22Rv1 (cell line): ENCODE data around the gene TSPAN16.

Experiments used
- ZFX ChIP-seq: fragments of 450-650 bp; IDR thresholded peaks from 2 replicates; pipeline ENCODE4 v1.6.1; 2017; ENCODE audit warnings: antibody characterized with exemption, borderline replicate concordance
- TF ChIP-seq, protein P1 (sequence below): fragments of 450-650 bp; IDR thresholded peaks from 2 replicates; pipeline ENCODE4 v1.5.1; 2017; ENCODE audit warnings: mild to moderate bottlenecking

DNA sequence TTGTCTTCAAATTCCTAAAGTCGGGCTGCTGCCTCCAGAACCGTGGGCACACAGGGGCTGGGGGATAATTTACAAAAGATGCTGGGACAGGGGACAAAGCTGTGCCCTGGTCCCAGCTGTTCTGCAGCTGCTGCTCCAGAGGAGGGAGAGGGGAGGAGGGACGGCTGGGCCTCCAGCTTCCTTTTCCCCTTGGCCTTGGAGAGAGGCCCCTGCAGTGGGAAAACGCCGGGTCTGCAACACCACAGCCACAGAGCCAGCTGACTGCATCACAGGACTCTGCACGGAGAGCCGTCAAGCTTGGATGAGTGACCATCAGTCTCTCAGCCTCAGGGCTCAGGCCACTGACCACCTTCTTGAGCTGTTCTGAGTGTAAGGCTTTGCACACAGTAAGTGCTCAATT is 39.8 kb upstream of the TSPAN16 start:
- TF ChIP-seq, protein P1, sequence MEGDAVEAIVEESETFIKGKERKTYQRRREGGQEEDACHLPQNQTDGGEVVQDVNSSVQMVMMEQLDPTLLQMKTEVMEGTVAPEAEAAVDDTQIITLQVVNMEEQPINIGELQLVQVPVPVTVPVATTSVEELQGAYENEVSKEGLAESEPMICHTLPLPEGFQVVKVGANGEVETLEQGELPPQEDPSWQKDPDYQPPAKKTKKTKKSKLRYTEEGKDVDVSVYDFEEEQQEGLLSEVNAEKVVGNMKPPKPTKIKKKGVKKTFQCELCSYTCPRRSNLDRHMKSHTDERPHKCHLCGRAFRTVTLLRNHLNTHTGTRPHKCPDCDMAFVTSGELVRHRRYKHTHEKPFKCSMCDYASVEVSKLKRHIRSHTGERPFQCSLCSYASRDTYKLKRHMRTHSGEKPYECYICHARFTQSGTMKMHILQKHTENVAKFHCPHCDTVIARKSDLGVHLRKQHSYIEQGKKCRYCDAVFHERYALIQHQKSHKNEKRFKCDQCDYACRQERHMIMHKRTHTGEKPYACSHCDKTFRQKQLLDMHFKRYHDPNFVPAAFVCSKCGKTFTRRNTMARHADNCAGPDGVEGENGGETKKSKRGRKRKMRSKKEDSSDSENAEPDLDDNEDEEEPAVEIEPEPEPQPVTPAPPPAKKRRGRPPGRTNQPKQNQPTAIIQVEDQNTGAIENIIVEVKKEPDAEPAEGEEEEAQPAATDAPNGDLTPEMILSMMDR = no peak
- no peak for TF ChIP-seq ZFX
